ENCODE data around the gene PKD2L2. TPM values are rescaled to one million over a fixed set of nuclear protein-coding genes. Genes with fewer than 3 reads are reported as not detected.
"Not testable (repeated sequence)": the region's sequence is repeated elsewhere in the genome, so short reads cannot be mapped to it uniquely, and the experiment has no call there.

The PKD2L2 gene
- polyA plus RNA-seq, 1 donor from 2014 or later, result not detected

DNA sequence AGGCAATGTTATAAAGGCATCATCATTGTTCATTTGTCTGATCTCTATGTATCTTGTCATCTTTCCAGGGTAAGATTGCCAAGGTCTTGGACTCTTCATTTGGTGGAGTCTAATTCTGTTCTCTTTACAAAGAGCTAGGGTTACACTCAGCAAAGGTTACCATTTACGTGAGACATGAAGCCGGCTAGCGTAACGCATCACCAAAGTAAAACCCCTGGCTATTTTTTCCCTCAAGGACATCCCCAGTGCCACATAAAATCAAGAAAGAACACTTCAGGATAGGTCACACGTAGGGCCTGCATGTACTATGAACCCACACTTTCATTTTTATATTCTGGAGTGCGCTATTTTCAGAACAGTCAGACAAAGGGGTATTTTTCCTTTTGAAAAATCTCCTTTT lies 41.6 kb upstream of the PKD2L2 start:
- Histone ChIP-seq H3K27me3 (ENCODE audit: insufficient read depth, low read depth, low read length) (no peaks in the 10 kb centered on the region), H3K27ac (ENCODE audit: low read length) (no peak overlapping the region), H3K9ac (ENCODE audit: low read length) (no peak overlapping the region), H3K9me3 (ENCODE audit: low read length) (no peaks in the 10 kb centered on the region), H3K79me2 (replicated peaks; ENCODE audit: insufficient read depth, low read length) (no peaks in the 10 kb centered on the region), H2AFZ (ENCODE audit: low read depth, low read length) (no peak overlapping the region), H3F3A (ENCODE audit: insufficient read depth, low read length, poor library complexity, severe bottlenecking) (no peaks in the 10 kb centered on the region), H3K4me3 (ENCODE audit: low read length) (no peak overlapping the region), H3K4me2 (ENCODE audit: low read length) (no peak overlapping the region), H3K36me3 (ENCODE audit: insufficient read depth, low read length) (no peaks in the 10 kb centered on the region), H3K9me2 (ENCODE audit: insufficient read depth, low read length) (no peaks in the 10 kb centered on the region), H4K20me1 (ENCODE audit: insufficient read depth) (no peaks in the 10 kb centered on the region)
- TF ChIP-seq, protein P1, sequence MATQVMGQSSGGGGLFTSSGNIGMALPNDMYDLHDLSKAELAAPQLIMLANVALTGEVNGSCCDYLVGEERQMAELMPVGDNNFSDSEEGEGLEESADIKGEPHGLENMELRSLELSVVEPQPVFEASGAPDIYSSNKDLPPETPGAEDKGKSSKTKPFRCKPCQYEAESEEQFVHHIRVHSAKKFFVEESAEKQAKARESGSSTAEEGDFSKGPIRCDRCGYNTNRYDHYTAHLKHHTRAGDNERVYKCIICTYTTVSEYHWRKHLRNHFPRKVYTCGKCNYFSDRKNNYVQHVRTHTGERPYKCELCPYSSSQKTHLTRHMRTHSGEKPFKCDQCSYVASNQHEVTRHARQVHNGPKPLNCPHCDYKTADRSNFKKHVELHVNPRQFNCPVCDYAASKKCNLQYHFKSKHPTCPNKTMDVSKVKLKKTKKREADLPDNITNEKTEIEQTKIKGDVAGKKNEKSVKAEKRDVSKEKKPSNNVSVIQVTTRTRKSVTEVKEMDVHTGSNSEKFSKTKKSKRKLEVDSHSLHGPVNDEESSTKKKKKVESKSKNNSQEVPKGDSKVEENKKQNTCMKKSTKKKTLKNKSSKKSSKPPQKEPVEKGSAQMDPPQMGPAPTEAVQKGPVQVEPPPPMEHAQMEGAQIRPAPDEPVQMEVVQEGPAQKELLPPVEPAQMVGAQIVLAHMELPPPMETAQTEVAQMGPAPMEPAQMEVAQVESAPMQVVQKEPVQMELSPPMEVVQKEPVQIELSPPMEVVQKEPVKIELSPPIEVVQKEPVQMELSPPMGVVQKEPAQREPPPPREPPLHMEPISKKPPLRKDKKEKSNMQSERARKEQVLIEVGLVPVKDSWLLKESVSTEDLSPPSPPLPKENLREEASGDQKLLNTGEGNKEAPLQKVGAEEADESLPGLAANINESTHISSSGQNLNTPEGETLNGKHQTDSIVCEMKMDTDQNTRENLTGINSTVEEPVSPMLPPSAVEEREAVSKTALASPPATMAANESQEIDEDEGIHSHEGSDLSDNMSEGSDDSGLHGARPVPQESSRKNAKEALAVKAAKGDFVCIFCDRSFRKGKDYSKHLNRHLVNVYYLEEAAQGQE (IDR thresholded peaks at IDR 0.05; ENCODE audit: borderline replicate concordance), result no peak
- TF ChIP-seq EZH2 (IDR thresholded peaks at IDR 0.05; ENCODE audit: borderline replicate concordance, insufficient read depth, low read length, poor library complexity, severe bottlenecking), result no peak

DNA sequence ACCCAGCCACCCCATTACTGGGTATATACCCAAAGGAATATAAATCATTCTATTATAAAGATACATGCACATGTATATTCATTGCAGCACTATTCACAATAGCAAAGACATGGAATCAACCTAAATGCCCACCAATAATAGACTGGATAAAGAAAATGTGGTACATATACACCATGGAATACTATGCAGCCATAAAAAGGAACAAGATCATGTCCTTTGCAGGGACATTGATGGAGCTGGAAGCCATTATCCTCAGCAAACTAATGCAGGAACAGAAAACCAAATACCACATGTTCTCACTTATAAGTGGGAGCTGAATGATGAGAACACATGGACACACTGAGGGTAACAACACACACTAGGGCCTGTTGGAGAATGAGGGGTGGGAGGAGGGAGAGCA lies 36.1 kb upstream of the PKD2L2 start:
- H3K79me2 ChIP-seq (replicated peaks; ENCODE audit: insufficient read depth, low read length); H3F3A ChIP-seq (ENCODE audit: insufficient read depth, low read length, poor library complexity, severe bottlenecking); H3K4me3 ChIP-seq (ENCODE audit: low read length); H3K27me3 ChIP-seq (ENCODE audit: insufficient read depth, low read depth, low read length); H4K20me1 ChIP-seq (ENCODE audit: insufficient read depth); H3K4me2 ChIP-seq (ENCODE audit: low read length); H3K9me2 ChIP-seq (ENCODE audit: insufficient read depth, low read length); H3K36me3 ChIP-seq (ENCODE audit: insufficient read depth, low read length); H3K9me3 ChIP-seq (ENCODE audit: low read length); H3K27ac ChIP-seq (ENCODE audit: low read length); H2AFZ ChIP-seq (ENCODE audit: low read depth, low read length); H3K9ac ChIP-seq (ENCODE audit: low read length): not testable (repeated sequence)

DNA sequence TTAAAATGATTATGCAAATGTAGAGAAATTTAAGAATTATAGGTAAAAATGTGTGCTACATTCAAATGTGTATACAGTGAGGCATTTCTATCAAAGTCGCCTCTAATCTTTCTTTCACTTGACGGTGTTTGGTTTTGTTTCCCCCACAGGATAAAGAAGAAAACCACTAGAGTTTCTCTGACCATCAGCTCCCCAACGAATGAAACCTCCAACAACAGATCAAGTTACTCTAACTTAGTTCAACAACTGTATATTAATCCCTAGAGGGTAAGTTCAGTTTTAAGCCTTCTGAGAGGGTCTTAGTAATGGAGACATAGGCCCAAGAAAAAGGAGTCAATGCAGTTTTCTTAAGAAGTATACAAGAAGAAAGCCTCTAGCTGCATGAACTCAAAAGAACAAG lies 33.1 kb upstream of the PKD2L2 start:
- Histone ChIP-seq H4K20me1 (ENCODE audit: insufficient read depth) (no peaks in the 10 kb centered on the region), H3K9ac (ENCODE audit: low read length) (no peak overlapping the region), H3F3A (ENCODE audit: insufficient read depth, low read length, poor library complexity, severe bottlenecking) (no peaks in the 10 kb centered on the region), H3K79me2 (replicated peaks; ENCODE audit: insufficient read depth, low read length) (no peaks in the 10 kb centered on the region), H3K9me3 (ENCODE audit: low read length) (no peaks in the 10 kb centered on the region), H2AFZ (ENCODE audit: low read depth, low read length) (no peak overlapping the region), H3K4me3 (ENCODE audit: low read length) (no peak overlapping the region), H3K36me3 (ENCODE audit: insufficient read depth, low read length) (no peaks in the 10 kb centered on the region), H3K4me2 (ENCODE audit: low read length) (no peak overlapping the region), H3K9me2 (ENCODE audit: insufficient read depth, low read length) (no peaks in the 10 kb centered on the region), H3K27me3 (ENCODE audit: insufficient read depth, low read depth, low read length) (no peaks in the 10 kb centered on the region), H3K27ac (ENCODE audit: low read length) (no peak overlapping the region)
- TF ChIP-seq POLR2AphosphoS5 (IDR thresholded peaks at IDR 0.05) (no peak), EZH2 (IDR thresholded peaks at IDR 0.05; ENCODE audit: borderline replicate concordance, insufficient read depth, low read length, poor library complexity, severe bottlenecking) (no peak), EP300 (conservative IDR thresholded peaks at IDR 0.05; ENCODE audit: poor library complexity, severe bottlenecking) (no peak), TAF1 (IDR thresholded peaks at IDR 0.05; ENCODE audit: low read depth) (no peak), MXI1 (conservative IDR thresholded peaks at IDR 0.05; ENCODE audit: poor library complexity, severe bottlenecking) (no peak), RAD21 (conservative IDR thresholded peaks at IDR 0.05) (no peak), SMC3 (conservative IDR thresholded peaks at IDR 0.05; ENCODE audit: poor library complexity) (no peak)
- TF ChIP-seq, protein P1 (IDR thresholded peaks at IDR 0.05; ENCODE audit: borderline replicate concordance), result no peak
- TF ChIP-seq, protein P2, sequence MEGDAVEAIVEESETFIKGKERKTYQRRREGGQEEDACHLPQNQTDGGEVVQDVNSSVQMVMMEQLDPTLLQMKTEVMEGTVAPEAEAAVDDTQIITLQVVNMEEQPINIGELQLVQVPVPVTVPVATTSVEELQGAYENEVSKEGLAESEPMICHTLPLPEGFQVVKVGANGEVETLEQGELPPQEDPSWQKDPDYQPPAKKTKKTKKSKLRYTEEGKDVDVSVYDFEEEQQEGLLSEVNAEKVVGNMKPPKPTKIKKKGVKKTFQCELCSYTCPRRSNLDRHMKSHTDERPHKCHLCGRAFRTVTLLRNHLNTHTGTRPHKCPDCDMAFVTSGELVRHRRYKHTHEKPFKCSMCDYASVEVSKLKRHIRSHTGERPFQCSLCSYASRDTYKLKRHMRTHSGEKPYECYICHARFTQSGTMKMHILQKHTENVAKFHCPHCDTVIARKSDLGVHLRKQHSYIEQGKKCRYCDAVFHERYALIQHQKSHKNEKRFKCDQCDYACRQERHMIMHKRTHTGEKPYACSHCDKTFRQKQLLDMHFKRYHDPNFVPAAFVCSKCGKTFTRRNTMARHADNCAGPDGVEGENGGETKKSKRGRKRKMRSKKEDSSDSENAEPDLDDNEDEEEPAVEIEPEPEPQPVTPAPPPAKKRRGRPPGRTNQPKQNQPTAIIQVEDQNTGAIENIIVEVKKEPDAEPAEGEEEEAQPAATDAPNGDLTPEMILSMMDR (IDR thresholded peaks at IDR 0.05; ENCODE audit: poor library complexity, severe bottlenecking), result no peak

Data from neural cell (in vitro differentiated cells).